Measurements from ENCODE around the gene LEKR1.
"Not testable (repeated sequence)": the region's sequence is repeated elsewhere in the genome, so short reads cannot be mapped to it uniquely, and the experiment has no call there.

The LEKR1 gene

DNA sequence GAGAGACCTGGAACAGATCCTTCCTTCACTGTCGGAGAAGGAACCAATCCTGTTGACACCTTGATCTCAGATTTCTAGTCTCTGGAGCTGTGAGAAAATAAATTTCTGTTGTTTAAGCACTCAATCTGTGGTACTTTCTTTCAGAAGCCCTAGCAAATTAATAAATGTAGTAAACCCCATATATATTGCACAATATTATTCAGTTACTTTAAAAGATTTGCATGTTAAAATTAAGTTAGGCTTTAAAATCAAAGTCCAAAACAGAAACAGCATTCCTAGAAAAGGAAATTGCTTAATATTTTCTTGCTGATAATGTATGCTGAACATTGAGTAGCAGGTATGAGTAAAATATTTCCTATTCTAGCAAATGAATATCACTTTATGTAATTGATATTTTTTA is 113.2 kb downstream of the LEKR1 start:
- H2AFZ ChIP-seq (ENCODE audit: low read length, unreplicated experiment): no peak overlapping the region
- H3K4me1 ChIP-seq (ENCODE audit: control insufficient read depth, insufficient read depth, low read length, unreplicated experiment): no peaks in the 10 kb centered on the region
- no peaks in the 10 kb centered on the region for H3K27me3 ChIP-seq (ENCODE audit: insufficient read depth, low read length)
- H3K79me2 ChIP-seq (ENCODE audit: control insufficient read depth, insufficient read depth, low read length, unreplicated experiment): no peaks in the 10 kb centered on the region
- H3K36me3 ChIP-seq (ENCODE audit: insufficient read depth, low read length): no peaks in the 10 kb centered on the region
- H3K27ac ChIP-seq (ENCODE audit: low read depth, low read length): no peak overlapping the region
- H3K4me3 ChIP-seq (ENCODE audit: low read depth, low read length): no peak overlapping the region

DNA sequence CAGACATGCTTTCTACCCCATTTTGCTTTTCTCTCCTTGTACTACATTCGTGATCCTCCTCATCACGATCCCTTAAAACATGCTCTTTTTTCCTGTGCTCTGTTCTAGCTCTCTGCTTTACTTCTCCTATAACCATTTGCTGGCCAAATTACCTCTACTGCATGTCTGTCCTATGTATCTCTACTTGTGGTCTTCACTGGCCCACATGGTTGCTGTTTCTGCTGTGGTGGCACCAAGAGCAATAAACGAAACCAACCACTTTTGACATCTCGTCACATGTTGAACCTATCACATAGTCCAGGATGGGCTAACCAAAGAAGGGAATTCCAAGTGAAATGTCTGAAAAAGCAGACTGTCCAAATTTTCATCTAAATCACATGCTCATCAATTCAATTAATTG is 115.2 kb downstream of the LEKR1 start:
- no peaks in the 10 kb centered on the region for H3K4me1 ChIP-seq (ENCODE audit: control insufficient read depth, insufficient read depth, low read length, unreplicated experiment)
- H3K79me2 ChIP-seq (ENCODE audit: control insufficient read depth, insufficient read depth, low read length, unreplicated experiment): no peaks in the 10 kb centered on the region
- H3K4me3 ChIP-seq (ENCODE audit: low read depth, low read length): no peak overlapping the region
- H3K27ac ChIP-seq (ENCODE audit: low read depth, low read length): no peak overlapping the region
- no peak overlapping the region for H2AFZ ChIP-seq (ENCODE audit: low read length, unreplicated experiment)
- H3K27me3 ChIP-seq (ENCODE audit: insufficient read depth, low read length): no peaks in the 10 kb centered on the region
- no peaks in the 10 kb centered on the region for H3K36me3 ChIP-seq (ENCODE audit: insufficient read depth, low read length)

DNA sequence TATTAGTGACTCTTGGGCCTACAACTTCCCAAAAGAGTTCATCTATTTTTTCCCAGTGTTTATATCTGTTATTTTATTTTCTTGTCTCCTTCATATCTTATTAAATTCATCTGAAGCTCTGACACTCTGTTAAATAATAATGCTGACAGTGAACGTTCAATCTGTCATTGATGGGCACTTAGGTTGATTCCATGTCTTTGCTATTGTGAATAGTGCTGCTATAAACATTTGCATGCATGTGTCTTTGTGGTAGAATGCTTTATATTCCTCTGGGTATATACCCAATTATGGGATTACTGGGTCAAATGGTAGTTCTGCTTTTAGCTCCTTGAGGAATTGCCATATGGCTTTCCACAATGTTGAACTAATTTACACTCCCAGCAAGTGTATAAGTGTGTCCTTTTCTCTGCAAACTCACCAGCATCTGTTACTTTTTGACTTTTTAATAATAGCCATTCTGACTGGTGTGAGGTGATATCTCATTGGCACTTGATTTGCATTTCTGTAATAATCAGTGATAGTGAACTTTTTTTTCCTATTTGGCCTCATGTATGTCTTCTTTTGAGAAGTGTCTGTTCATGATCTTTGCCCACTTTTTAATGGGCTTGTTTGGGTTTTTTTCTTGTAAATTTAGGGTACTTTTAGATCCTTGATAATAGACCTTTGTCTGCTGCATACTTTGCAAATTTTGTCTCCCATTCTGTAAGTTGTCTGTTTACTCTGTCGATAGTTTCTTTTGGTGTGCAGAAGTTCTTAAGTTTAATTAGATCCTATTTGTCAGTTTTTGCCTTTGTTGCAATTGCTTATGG is 122.5 kb downstream of the LEKR1 start:
- no peaks in the 10 kb centered on the region for H3K27me3 ChIP-seq (ENCODE audit: insufficient read depth, low read length)
- no peak overlapping the region for H2AFZ ChIP-seq (ENCODE audit: low read length, unreplicated experiment)
- H3K79me2 ChIP-seq (ENCODE audit: control insufficient read depth, insufficient read depth, low read length, unreplicated experiment): no peaks in the 10 kb centered on the region
- H3K36me3 ChIP-seq (ENCODE audit: insufficient read depth, low read length): no peaks in the 10 kb centered on the region
- no peak overlapping the region for H3K4me3 ChIP-seq (ENCODE audit: low read depth, low read length)
- H3K4me1 ChIP-seq (ENCODE audit: control insufficient read depth, insufficient read depth, low read length, unreplicated experiment): no peaks in the 10 kb centered on the region
- no peak overlapping the region for H3K27ac ChIP-seq (ENCODE audit: low read depth, low read length)

DNA sequence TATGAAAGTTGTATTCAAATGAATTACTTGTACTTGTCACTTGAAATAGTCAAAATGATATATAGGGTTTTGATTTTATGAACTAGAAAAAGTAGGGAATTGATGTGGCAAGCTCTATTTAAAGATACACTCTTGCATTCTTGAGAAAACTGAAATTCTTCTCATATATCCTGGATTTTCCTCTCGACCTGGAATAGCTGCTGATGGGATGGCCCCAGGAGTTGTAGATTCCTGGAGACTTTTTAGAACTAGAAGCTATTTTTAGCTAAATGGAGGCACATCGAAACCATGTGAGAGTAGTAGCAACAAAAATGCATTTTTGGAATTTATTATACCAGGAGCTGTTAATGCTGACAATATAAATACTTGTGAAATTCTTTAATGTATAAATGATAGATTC is 125.9 kb downstream of the LEKR1 start:
- H3K27me3 ChIP-seq (ENCODE audit: insufficient read depth, low read length): no peaks in the 10 kb centered on the region
- no peak overlapping the region for H3K27ac ChIP-seq (ENCODE audit: low read depth, low read length)
- H3K4me1 ChIP-seq (ENCODE audit: control insufficient read depth, insufficient read depth, low read length, unreplicated experiment): no peaks in the 10 kb centered on the region
- H2AFZ ChIP-seq (ENCODE audit: low read length, unreplicated experiment): no peak overlapping the region
- H3K36me3 ChIP-seq (ENCODE audit: insufficient read depth, low read length): no peaks in the 10 kb centered on the region
- no peaks in the 10 kb centered on the region for H3K79me2 ChIP-seq (ENCODE audit: control insufficient read depth, insufficient read depth, low read length, unreplicated experiment)
- no peak overlapping the region for H3K4me3 ChIP-seq (ENCODE audit: low read depth, low read length)

DNA sequence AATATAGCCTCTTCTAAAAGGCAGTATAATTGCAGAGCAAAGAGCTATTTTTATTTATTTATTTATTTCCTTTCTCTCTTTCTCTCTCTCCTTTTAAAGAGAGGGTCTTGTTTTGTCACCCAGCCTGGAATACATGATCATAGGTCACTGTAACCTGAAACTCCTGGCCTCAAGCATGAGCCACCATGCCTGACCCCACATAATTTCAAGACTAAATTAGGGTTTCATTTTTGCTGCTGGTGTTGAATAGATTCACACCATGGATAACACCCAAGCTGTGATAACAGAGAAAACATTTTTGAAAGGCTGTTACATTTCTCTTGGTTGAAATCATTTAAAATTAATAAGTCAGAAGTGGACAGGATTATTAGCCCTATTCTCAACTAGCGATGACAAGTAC is 131.6 kb downstream of the LEKR1 start:
- H2AFZ ChIP-seq (ENCODE audit: low read length, unreplicated experiment): no peak overlapping the region
- H3K4me3 ChIP-seq (ENCODE audit: low read depth, low read length): no peak overlapping the region
- H3K36me3 ChIP-seq (ENCODE audit: insufficient read depth, low read length): no peaks in the 10 kb centered on the region
- H3K27ac ChIP-seq (ENCODE audit: low read depth, low read length): no peak overlapping the region
- H3K79me2 ChIP-seq (ENCODE audit: control insufficient read depth, insufficient read depth, low read length, unreplicated experiment): no peaks in the 10 kb centered on the region
- H3K4me1 ChIP-seq (ENCODE audit: control insufficient read depth, insufficient read depth, low read length, unreplicated experiment): no peaks in the 10 kb centered on the region
- H3K27me3 ChIP-seq (ENCODE audit: insufficient read depth, low read length): no peaks in the 10 kb centered on the region

DNA sequence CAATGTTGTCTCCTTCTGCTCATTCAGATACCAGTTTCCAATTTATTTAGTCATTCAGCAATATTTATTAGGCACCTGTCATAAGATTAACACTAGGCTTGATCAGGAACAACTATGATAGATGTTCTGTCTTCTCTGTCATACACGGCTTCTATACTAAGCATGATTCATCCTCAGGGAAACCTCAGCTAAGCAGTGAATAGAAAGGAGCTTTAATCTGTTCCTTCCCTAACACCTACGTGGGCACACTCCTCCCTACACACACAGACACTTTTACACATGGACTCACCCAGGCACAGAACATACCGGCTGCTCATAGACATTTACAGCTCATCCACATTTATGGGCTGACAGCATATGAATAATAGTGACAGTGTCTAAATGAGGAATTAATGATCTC is 136.9 kb downstream of the LEKR1 start:
- H3K27me3 ChIP-seq (ENCODE audit: insufficient read depth, low read length): no peaks in the 10 kb centered on the region
- H3K27ac ChIP-seq (ENCODE audit: low read depth, low read length): no peak overlapping the region
- H3K79me2 ChIP-seq (ENCODE audit: control insufficient read depth, insufficient read depth, low read length, unreplicated experiment): no peaks in the 10 kb centered on the region
- H3K4me1 ChIP-seq (ENCODE audit: control insufficient read depth, insufficient read depth, low read length, unreplicated experiment): no peaks in the 10 kb centered on the region
- H2AFZ ChIP-seq (ENCODE audit: low read length, unreplicated experiment): no peak overlapping the region
- no peak overlapping the region for H3K4me3 ChIP-seq (ENCODE audit: low read depth, low read length)
- no peaks in the 10 kb centered on the region for H3K36me3 ChIP-seq (ENCODE audit: insufficient read depth, low read length)

DNA sequence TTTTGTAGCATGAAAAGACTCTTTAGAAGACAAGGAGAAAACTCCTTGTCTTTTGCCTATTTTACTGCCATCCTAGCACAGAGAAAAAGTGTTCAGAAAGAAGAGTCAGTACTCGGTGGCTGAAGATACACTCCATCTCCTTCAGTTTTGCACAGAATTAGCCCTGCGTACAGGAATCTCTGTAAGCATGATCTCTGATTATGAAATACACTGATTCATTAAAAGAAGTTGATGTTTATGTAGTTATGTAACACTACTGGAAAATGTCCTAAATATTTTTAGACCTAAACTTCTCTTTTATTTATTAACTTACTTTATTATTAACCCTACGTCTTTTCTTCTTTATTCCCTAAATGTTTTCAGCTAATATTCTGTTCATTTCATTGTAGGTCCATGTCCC is 138.4 kb downstream of the LEKR1 start:
- no peaks in the 10 kb centered on the region for H3K79me2 ChIP-seq (ENCODE audit: control insufficient read depth, insufficient read depth, low read length, unreplicated experiment)
- no peak overlapping the region for H3K4me3 ChIP-seq (ENCODE audit: low read depth, low read length)
- no peaks in the 10 kb centered on the region for H3K27me3 ChIP-seq (ENCODE audit: insufficient read depth, low read length)
- H2AFZ ChIP-seq (ENCODE audit: low read length, unreplicated experiment): no peak overlapping the region
- H3K4me1 ChIP-seq (ENCODE audit: control insufficient read depth, insufficient read depth, low read length, unreplicated experiment): no peaks in the 10 kb centered on the region
- H3K36me3 ChIP-seq (ENCODE audit: insufficient read depth, low read length): no peaks in the 10 kb centered on the region
- H3K27ac ChIP-seq (ENCODE audit: low read depth, low read length): no peak overlapping the region

DNA sequence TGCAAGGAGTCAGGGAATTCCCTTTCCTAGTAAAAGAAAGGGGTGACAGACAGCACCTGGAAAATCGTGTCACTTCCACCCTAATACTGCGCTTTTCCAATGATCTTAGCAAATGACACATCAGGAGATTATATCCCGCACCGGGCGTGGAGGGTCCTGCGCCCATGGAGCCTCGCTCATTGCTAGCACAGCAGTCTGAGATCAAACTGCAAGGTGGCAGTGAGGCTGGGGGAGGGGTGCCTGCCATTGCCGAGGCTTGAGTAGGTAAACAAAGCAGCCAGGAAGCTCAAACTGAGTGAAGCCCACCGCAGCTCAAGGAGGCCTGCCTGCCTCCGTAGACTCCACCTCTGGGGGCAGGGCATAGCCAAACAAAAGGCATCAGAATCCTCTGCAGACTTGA is 140.2 kb downstream of the LEKR1 start:
- H3K4me3 ChIP-seq (ENCODE audit: low read depth, low read length); H3K79me2 ChIP-seq (ENCODE audit: control insufficient read depth, insufficient read depth, low read length, unreplicated experiment); H3K27ac ChIP-seq (ENCODE audit: low read depth, low read length); H3K27me3 ChIP-seq (ENCODE audit: insufficient read depth, low read length); H3K36me3 ChIP-seq (ENCODE audit: insufficient read depth, low read length); H2AFZ ChIP-seq (ENCODE audit: low read length, unreplicated experiment); H3K4me1 ChIP-seq (ENCODE audit: control insufficient read depth, insufficient read depth, low read length, unreplicated experiment): not testable (repeated sequence)

DNA sequence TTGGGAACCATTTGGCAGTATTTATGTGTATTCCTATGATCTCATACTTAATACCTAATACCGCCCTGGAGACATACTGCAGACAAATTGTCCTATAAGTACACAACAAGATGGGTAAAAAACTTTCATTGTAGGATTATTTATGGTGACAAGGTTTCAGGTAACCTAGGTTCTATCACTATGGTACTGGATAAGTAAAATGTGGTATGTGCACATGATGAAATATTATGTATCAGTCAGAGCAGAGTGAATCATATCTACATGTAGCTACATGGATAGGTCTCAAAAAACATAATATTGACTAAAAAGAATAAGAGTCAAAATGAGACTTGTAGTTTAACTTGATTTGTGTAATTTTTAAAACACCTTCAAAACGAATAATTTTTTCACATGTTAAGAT is 147.8 kb downstream of the LEKR1 start:
- Histone ChIP-seq H3K4me1 (ENCODE audit: control insufficient read depth, insufficient read depth, low read length, unreplicated experiment) (no peaks in the 10 kb centered on the region), H3K27me3 (ENCODE audit: insufficient read depth, low read length) (no peaks in the 10 kb centered on the region), H3K4me3 (ENCODE audit: low read depth, low read length) (no peak overlapping the region), H3K27ac (ENCODE audit: low read depth, low read length) (no peak overlapping the region), H2AFZ (ENCODE audit: low read length, unreplicated experiment) (no peak overlapping the region), H3K79me2 (ENCODE audit: control insufficient read depth, insufficient read depth, low read length, unreplicated experiment) (no peaks in the 10 kb centered on the region), H3K36me3 (ENCODE audit: insufficient read depth, low read length) (no peaks in the 10 kb centered on the region)

DNA sequence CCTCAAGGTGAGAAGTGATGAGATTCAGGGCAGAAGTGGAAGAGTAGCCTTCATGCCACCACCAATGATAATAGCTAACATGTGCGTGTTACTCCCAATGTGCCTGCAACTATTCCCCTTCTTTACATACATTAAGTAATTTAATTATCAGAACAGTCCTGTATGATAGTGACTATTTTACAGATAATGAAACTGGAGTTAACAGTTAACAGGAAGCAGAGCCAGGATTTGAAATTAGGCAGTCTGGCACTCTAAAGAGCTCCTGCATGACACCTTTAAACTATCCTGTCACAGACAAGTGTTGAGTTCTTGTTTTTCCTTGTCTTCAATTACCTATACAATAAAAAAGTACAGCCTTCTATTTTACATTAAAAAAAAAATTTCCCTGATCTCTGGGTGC is 148.8 kb downstream of the LEKR1 start:
- no peaks in the 10 kb centered on the region for H3K27me3 ChIP-seq (ENCODE audit: insufficient read depth, low read length)
- no peak overlapping the region for H3K4me3 ChIP-seq (ENCODE audit: low read depth, low read length)
- H3K27ac ChIP-seq (ENCODE audit: low read depth, low read length): no peak overlapping the region
- H3K36me3 ChIP-seq (ENCODE audit: insufficient read depth, low read length): no peaks in the 10 kb centered on the region
- no peak overlapping the region for H2AFZ ChIP-seq (ENCODE audit: low read length, unreplicated experiment)
- H3K4me1 ChIP-seq (ENCODE audit: control insufficient read depth, insufficient read depth, low read length, unreplicated experiment): no peaks in the 10 kb centered on the region
- no peaks in the 10 kb centered on the region for H3K79me2 ChIP-seq (ENCODE audit: control insufficient read depth, insufficient read depth, low read length, unreplicated experiment)

DNA sequence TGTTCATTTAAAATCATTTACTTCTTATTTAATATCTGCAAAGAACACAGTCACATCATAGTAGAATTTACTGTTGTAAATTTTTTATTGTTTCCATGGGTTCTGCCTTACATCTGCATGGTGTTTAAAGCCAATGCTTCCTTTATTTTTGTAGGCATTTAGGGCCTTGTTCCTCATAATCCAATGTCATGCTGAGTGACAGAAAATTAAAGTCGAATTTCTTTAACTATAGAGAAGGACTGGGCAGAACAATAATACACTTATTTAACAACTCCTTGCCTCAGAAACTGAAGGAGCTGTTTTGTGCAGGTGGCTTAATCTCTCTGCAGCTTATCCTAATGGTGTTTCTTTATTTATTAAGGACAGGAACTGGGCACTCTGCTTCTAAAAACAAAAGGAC is 149.6 kb downstream of the LEKR1 start:
- Histone ChIP-seq H3K4me3 (ENCODE audit: low read depth, low read length) (no peak overlapping the region), H3K4me1 (ENCODE audit: control insufficient read depth, insufficient read depth, low read length, unreplicated experiment) (no peaks in the 10 kb centered on the region), H3K36me3 (ENCODE audit: insufficient read depth, low read length) (no peaks in the 10 kb centered on the region), H3K27ac (ENCODE audit: low read depth, low read length) (no peak overlapping the region), H3K79me2 (ENCODE audit: control insufficient read depth, insufficient read depth, low read length, unreplicated experiment) (no peaks in the 10 kb centered on the region), H2AFZ (ENCODE audit: low read length, unreplicated experiment) (no peak overlapping the region), H3K27me3 (ENCODE audit: insufficient read depth, low read length) (no peaks in the 10 kb centered on the region)
